SW 1271 (cell line): Measurements from ENCODE around the gene ZFP1.

Experiments
- DNase-seq, 2 experiments: peaks; one replicate each; lab custom pipeline; 2025; lab: John Stamatoyannopoulos, UW

The ZFP1 gene

GRCh38 chr16:75148311-75149195 lies at the start of gene ZFP1:
Gene ZFP1, plus strand, starts transcription at chr16:75148524. Its CDS starts 4,428 bp downstream, at chr16:75152952.
- DNase-seq: peak; percentile 57 to 86

GRCh38 chr16:75099075-75099667 lies 49.2 kb upstream of the ZFP1 start:
- DNase-seq: no peak

DNA sequence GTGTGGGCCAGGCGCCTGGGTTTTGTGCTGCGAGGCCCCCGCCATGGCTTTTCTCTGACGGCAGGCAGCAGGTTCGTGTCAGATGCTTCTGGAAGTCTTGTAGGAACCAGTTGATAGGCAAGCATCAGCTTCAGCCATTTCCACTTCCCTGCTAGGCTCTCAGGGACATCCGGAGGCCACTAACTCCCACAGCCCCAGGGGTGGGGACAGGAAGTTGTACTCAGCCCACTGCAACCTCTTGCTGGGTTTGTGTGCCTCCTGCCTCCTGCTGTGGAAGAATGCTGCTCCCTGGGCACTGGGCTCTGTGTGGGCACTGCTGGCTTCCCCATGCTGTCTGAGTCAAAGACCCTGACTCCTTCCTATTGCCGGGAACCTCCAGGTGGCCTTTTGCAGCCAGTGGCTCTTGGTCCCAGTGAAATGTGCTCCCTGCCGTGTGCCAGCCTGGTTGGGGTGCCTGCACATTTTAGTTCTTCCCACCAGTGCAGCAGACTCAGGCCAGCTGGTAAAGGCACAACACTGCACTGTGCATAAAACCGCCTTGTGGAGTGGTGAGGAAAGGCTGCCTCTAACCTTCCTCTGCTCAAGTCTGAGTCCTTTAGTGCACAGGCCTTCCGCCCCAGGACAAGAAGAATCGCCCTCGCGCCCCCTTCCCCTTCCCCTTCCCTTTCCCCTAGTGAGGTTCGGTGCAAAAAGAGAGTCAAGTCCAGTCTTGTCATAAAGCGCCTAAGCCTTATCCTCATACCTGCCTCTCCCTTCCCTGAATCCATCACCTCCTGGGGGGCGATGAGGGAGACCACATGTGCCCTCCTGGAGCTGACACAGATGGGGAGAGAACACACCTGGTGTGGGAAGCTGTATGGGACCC lies 48.4 kb upstream of the ZFP1 start:
- DNase-seq: peak in 1 of 2 experiments; percentile 35

GRCh38 chr16:75100603-75100990 lies 47.7 kb upstream of the ZFP1 start:
- no peak for DNase-seq

- DNase-seq: no peak
These were observed 46.7 kb upstream of the ZFP1 start for GRCh38 chr16:75101635-75102034.

- DNase-seq: no peak
These were observed 45.7 kb upstream of the ZFP1 start for GRCh38 chr16:75102595-75102994.

DNA sequence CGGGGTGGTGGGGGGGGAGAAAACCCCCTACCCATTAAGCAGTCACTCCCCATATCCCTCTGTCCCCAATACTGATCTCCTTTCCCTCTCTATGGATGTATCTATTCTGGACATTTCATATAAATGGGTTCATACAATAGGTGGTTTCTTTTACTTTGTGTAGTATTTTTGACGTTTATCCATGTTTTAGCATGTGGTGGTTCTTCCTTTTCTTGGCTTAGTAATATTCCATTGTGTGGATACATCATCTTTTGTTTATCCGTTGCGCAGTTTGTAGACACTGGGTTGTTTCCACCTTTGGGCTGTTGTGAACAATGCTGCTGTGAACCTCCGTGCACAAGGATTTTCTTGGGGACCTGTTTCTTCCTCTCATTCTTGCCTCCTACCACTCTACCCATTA lies 44.3 kb upstream of the ZFP1 start:
- DNase-seq: no peak

GRCh38 chr16:75104836-75105235 lies 43.5 kb upstream of the ZFP1 start:
- no peak for DNase-seq

DNA sequence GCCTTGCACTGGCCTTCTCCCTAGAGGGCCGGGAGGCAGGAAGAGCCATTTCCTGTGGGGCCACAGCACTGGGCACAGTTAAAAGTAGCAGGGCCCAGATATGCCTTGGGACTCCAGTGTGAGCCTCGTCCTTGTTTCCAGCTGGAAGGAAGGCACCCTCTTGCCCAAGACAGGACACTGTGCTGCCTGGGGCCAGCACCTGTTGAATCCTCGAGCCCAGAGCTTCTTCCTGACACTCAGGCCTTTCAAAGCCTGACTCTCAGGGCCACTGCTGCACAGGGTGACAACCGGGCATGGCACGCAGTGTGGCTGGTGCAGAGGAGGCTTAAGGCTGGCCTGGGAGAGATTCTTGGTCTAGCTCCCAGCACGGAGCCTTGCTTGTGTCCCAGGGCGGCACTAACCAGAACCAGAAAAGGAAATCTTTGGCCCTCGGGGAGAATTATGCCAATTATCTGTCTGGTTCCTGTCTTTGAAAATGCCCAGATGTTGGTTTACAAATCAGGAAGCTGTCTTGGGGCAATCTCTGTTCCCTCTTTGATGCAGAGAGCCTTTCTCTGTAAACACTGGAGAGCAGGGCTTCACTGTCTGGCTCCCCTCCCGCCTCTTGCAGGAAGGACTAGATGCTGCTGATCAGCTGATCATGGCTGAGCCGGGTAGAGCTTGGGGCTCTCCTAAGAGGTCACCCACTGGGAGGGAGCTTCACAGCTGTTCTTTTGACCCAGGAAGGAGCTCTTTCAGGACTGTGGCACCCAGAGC lies 42.8 kb upstream of the ZFP1 start:
- DNase-seq: no peak

DNA sequence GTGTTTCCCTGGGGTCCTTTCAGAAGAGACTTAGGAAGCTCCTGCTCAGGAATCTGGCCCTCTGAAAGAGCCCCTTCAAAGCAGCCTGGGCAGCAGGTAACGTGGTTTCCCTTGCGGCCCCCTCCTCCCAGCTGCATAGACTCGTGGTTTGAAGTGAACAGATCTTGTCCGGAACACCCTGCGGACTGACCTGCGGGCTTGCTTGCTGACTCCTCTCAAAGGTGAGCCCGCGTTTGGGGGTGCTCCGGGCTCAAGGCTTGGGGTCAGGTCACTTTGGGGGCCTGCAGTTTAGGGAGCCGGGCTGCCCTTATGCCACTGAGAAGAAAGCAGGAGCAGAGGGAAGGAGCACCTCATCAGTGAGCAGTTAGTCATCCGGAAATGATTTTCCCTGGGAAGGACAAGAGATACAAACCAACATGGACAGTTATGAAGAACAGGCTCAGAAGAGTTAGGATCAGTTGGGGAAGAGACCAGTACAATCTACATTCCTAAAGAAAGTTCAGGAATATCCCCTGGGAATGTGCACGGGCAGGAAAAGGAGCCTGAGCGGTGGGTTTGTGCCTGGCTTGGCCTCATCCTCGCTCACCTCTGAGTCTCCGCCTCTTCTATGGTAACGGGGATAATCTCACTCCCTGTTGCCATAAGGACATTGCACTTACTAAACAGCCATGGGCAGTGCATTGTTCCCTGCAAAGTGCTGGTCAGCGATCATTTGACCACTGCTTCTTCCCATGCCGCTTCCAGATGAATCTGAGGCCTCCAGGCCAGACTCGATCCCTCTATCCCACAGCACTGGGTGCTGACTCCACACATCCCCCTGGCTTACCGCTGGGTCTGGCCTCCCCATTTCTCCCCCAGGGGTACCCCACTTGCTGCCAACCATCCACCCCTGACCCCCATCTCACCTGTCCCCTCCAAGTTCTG lies 41.7 kb upstream of the ZFP1 start:
- no peak for DNase-seq

GRCh38 chr16:75107505-75107904 lies 40.8 kb upstream of the ZFP1 start:
- no peak for DNase-seq

GRCh38 chr16:75108792-75109731 lies 39.3 kb upstream of the ZFP1 start:
- peak; percentile 33 to 45 for DNase-seq

GRCh38 chr16:75109732-75110243 lies 38.5 kb upstream of the ZFP1 start:
- no peak for DNase-seq

- DNase-seq: peak; percentile 70 to 74
These were observed 37.4 kb upstream of the ZFP1 start for GRCh38 chr16:75110637-75111513.

GRCh38 chr16:75111514-75111940 lies 36.8 kb upstream of the ZFP1 start:
- DNase-seq: no peak

GRCh38 chr16:75111961-75112733 lies 36.2 kb upstream of the ZFP1 start:
- no peak for DNase-seq

GRCh38 chr16:75112734-75113491 lies 35.4 kb upstream of the ZFP1 start:
- no peak for DNase-seq
